Kidney (tissue), 14 donors: ENCODE data around the gene TCAIM. TPM values are rescaled to one million over a fixed set of nuclear protein-coding genes. Genes with fewer than 3 reads are reported as not detected.

Experiments used
- DNase-seq, 5 donors: peaks; one replicate each; pipeline ENCODE4 v3.0.0-alpha.2; 2013 to 2020
- FAIRE-seq: peaks from 2 replicates; lab custom pipeline; 2012; peaks lifted over from hg19 to GRCh38; lab: Jason Lieb, UNC
- H3K27ac ChIP-seq, 2 donors: one replicate each; pipeline ENCODE4 v1.7.0; 2013; ENCODE audit warnings: low read depth in 2 of 2, low read length in 2 of 2, inconsistent platforms in 1 of 2
- H3K27me3 ChIP-seq: one replicate; pipeline ENCODE4 v1.7.1; 2013; ENCODE audit warnings: low read length, inconsistent platforms; ENCODE audit not compliant: control insufficient read depth, insufficient read depth
- H3K36me3 ChIP-seq, 3 donors: one replicate each; pipeline versions ENCODE4 v1.7.0 to v1.7.1; 2013; ENCODE audit warnings: low read length in 3 of 3, control low read depth in 1 of 3, inconsistent platforms in 1 of 3; ENCODE audit not compliant: insufficient read depth in 3 of 3, control insufficient read depth in 2 of 3
- H3K4me1 ChIP-seq, 3 donors: one replicate each; pipeline versions ENCODE4 v1.7.0 to v1.7.1; 2013; ENCODE audit warnings: low read length in 3 of 3, inconsistent platforms in 1 of 3, low read depth in 1 of 3; ENCODE audit not compliant: control insufficient read depth in 2 of 3, insufficient read depth in 2 of 3
- H3K4me3 ChIP-seq, 3 donors: one replicate each; pipeline versions ENCODE4 v1.7.0 to v1.8.1; 2013; ENCODE audit warnings: low read length in 3 of 3, control low read depth in 1 of 3, inconsistent platforms in 1 of 3
- H3K9ac ChIP-seq, 3 donors: one replicate each; pipeline versions ENCODE4 v1.7.0 to v1.7.1; 2013; ENCODE audit warnings: low read length in 3 of 3, control low read depth in 1 of 3, inconsistent platforms in 1 of 3
- H3K9me3 ChIP-seq, 3 donors: one replicate each; pipeline versions ENCODE4 v1.7.0 to v1.7.1; 2013; ENCODE audit warnings: low read length in 3 of 3, control low read depth in 1 of 3, inconsistent platforms in 1 of 3; ENCODE audit not compliant: control insufficient read depth in 2 of 3, insufficient read depth in 1 of 3
- intact Hi-C: fragments of 100-400 bp; cut with DNase I; formaldehyde crosslinking; loops from one replicate; pipeline ENCODE4 v1.11.1; 2022
- polyA plus RNA-seq: library from polyadenylated mRNA; stranded (reverse); fragments of 350-450 nt; fragmentation: Illumina TruSeq; extraction: RNeasy Lipid Tissue Mini Kit (QIAGEN cat#74804); gene quantifications from one replicate; pipeline ENCODE4 v1.2.3, GENCODE V29; 2014; ENCODE audit warnings: low read depth, low replicate concordance; ENCODE audit not compliant: insufficient read depth
- total RNA-seq: library from RNA; stranded (reverse); fragmentation: NEBNext Ultra II Directional; extraction: Animal tissue kit (Norgen Biotek cat#: 25700); gene quantifications from one replicate; pipeline ENCODE4 v1.2.1, GENCODE V29; 2021
- TF ChIP-seq, protein P1 (sequence below): IDR thresholded peaks from 3 replicates; pipeline ENCODE4 v1.5.1; 2012; ENCODE audit warnings: mild to moderate bottlenecking, moderate library complexity, borderline replicate concordance; ENCODE audit not compliant: insufficient read depth; ENCODE audit errors: extremely low read depth
- donor health status: control.
- donor health status: control.
- donor health status: control.
- donor health status: control.
- donor health status: control.
- donor health status: DM: yes; HTN: yes; CAD: no.
- donor health status: Normal renal cell carcinoma (clear cell type).

Gene TCAIM
- total and polyA plus RNA-seq, 2 donors from 2014 or later = 26.5 to 30.4 TPM

DNA sequence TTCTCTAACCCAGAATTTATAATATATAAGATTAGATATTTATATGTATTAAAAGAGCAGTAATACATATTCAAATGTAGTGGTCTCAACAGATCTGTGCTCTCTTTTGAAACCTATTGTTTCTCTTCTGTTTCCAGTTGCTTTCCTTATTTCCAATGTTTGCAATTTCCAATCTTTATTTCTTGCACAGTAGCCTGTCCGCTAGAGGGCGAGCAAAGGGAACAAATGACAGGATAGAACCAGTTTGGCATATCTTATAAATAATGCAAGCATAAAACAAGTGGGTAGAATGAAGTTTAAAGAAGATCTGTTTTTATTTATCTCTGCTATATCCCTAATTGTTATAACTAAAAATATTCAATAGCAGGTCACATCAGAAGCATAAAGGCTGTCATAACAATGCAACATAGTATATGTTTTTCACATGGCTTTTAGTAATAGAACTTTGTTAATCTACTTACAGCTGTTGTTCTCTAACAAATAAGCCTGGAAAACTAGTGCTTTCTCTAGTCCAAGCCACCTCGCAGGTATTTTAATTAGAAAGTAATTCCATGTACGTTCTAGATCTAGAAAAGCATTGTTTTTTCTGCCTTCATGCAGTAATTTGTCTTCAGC lies 15.1 kb upstream of the TCAIM start:
- intact Hi-C loops = no loop called here
- Histone ChIP-seq H3K4me1 (no peaks in the 10 kb centered on the region), H3K27me3 (no peaks in the 10 kb centered on the region), H3K9ac (no peak overlapping the region), H3K36me3 (no peaks in the 10 kb centered on the region), H3K27ac (no peak overlapping the region), H3K9me3 (no peaks in the 10 kb centered on the region), H3K4me3 (no peak overlapping the region)
- DNase-seq (peak in 4 of 5 donors; percentile 55 to 87 (median 70)), FAIRE-seq (peak; percentile 96)
- TF ChIP-seq, protein P1, sequence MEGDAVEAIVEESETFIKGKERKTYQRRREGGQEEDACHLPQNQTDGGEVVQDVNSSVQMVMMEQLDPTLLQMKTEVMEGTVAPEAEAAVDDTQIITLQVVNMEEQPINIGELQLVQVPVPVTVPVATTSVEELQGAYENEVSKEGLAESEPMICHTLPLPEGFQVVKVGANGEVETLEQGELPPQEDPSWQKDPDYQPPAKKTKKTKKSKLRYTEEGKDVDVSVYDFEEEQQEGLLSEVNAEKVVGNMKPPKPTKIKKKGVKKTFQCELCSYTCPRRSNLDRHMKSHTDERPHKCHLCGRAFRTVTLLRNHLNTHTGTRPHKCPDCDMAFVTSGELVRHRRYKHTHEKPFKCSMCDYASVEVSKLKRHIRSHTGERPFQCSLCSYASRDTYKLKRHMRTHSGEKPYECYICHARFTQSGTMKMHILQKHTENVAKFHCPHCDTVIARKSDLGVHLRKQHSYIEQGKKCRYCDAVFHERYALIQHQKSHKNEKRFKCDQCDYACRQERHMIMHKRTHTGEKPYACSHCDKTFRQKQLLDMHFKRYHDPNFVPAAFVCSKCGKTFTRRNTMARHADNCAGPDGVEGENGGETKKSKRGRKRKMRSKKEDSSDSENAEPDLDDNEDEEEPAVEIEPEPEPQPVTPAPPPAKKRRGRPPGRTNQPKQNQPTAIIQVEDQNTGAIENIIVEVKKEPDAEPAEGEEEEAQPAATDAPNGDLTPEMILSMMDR = peak; percentile 89

DNA sequence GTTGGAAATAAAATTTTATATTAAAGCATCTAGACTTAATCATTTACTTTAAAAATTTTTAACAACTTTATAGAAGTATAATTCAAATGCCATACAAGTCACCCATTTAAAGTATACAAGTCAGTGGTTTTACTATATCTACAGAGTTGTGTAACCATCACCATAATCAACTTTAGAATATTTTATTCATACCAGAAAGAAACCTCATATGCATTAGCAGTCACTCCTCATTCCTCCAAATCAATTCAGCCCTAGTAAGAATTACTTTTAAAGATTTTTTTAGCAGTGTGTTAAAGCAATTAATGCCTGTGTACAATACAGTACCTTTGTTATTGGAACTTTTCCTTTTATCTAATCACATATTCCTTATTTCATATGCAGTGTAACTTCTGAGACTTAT lies 14.0 kb upstream of the TCAIM start:
- no peaks in the 10 kb centered on the region for H3K27me3 ChIP-seq
- FAIRE-seq (no peak), DNase-seq (no peak)
- H3K9me3 ChIP-seq = no peaks in the 10 kb centered on the region
- no peaks in the 10 kb centered on the region for H3K36me3 ChIP-seq
- no peak overlapping the region for H3K27ac ChIP-seq
- no peak overlapping the region for H3K4me3 ChIP-seq
- TF ChIP-seq, protein P1 = no peak
- intact Hi-C loops = no loop called here
- no peak overlapping the region for H3K9ac ChIP-seq
- no peaks in the 10 kb centered on the region for H3K4me1 ChIP-seq

DNA sequence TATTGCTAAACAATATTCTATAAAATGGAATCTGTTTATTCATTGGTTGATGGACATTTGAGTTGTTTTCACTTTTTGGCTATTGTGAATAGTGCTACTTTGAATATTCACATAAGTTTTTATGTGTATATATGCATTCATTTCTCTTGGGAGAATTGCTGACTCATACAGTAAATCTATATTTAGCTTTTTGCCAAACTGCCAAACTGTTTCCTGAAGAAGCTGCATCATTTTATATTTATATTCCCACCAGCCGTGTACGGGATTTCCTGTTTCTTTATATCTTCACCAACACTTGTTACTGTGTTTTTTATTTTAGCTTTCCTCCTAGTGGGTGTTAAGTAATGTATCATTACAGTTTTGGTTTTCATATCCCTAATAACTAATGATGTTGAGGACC lies 12.5 kb upstream of the TCAIM start:
- no peak overlapping the region for H3K4me3 ChIP-seq
- TF ChIP-seq, protein P1 = no peak
- no peaks in the 10 kb centered on the region for H3K4me1 ChIP-seq
- intact Hi-C loops = no loop called here
- H3K9me3 ChIP-seq = no peaks in the 10 kb centered on the region
- H3K36me3 ChIP-seq = no peaks in the 10 kb centered on the region
- no peak for FAIRE-seq
- H3K27me3 ChIP-seq = no peaks in the 10 kb centered on the region
- DNase-seq = no peak
- H3K9ac ChIP-seq = no peak overlapping the region
- H3K27ac ChIP-seq = no peak overlapping the region

DNA sequence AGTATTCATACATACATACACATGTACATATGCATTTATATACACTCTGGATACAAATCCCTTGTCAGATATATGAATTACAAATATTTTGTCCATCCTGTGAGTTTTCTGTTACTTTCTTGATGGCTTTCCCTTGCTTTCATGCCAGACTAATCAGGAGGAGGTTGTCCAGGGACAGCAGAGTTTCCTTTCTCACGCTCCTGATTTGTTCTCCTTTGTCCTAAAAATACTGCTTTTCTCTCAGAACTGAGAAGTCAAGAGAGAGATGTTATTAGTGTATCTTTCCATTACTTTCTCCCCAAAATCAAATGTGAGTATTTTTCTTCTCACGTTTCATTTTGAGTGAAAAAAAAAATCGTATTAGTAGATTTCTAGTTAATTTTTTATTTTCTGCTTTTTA lies 12.1 kb upstream of the TCAIM start:
- TF ChIP-seq, protein P1 = no peak
- DNase-seq = no peak
- intact Hi-C loops = no loop called here
- Histone ChIP-seq H3K4me1 (no peaks in the 10 kb centered on the region), H3K9ac (no peak overlapping the region), H3K27me3 (no peaks in the 10 kb centered on the region), H3K36me3 (no peaks in the 10 kb centered on the region), H3K27ac (no peak overlapping the region), H3K9me3 (no peaks in the 10 kb centered on the region), H3K4me3 (no peak overlapping the region)
- FAIRE-seq = no peak
